Stimulated activated naive CD8-positive, alpha-beta T cell treated with anti-CD3 and anti-CD28 coated beads, Interleukin-15, Interleukin-2, amounts not matched to agents 100 U/mL and 50 U/mL, for 24 hours (primary cell): ENCODE data around the gene GABRB2.
"Not testable (repeated sequence)": the region's sequence is repeated elsewhere in the genome, so short reads cannot be mapped to it uniquely, and the experiment has no call there.

Experiments
- ATAC-seq: fragments of 150-1000 bp; cut with Tn5 transposase; one replicate; pipeline ENCODE4 v1.10.0; 2021
- DNase-seq: peaks from one replicate; pipeline ENCODE4 v3.0.0; 2021

Gene GABRB2

DNA sequence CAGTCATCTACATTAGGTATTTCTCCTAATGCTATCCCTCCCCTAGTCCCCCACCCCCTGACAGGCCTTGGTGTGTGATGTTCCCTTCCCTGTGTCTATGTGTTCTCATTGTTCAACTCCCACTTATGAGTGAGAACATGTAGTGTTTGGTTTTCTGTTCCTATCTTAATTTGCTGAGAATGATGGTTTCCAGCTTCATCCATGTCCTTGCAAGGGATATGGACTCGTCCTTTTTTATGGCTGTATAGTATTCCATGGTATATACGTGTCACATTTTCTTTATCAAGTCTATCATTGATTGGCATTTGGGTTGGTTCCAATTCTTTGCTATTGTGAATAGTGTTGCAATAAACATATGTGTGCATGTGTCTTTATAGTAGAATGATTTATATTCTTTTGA is 249.1 kb downstream of the GABRB2 start:
- DNase-seq = not testable (repeated sequence)

DNA sequence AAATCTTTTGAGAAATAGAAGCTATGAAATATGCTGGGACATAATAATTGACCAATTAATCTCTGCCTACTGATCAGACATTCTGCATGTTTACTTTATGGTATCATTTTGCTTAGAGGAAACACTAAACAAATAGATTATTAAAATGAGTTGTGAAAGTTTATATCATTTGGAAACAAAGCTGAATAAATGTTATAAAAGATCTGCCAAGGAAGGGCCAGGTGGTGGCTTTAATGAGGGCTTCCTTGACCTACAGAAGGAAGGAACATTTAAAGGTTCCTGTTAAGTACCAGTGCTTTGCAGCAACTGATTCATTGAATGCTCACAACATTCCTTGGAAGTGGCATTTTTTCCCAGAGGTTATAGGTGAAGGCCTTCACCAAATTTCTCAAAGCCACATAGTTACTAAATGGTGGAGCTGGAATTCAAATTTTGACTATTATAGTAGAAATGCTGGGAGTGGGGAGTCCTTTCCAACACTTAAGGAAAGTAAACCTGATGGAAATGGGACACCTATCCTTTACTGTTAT is 250.7 kb downstream of the GABRB2 start:
- DNase-seq (no peak), ATAC-seq (no peak)

More for the DNA sequence above, 249.1 kb downstream of the GABRB2 start:
- not testable (repeated sequence) for ATAC-seq

DNA sequence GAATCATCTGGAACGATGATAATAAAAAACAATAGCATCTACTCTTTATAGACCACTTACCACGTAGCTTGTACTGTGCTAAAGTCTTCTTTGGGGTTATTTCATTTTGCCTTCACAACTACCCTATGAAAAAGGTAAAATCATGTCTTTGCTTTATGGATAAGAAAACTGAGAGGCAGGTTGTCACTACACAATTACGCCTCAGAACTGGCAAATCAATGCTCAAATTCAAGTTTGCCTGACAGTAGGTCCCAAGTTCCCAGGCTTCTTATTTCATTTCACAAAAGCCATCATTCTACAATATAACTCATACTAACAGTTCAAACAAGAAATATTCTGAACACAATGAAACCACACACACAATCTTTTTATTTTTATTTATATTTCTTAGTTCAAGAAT is 258.5 kb downstream of the GABRB2 start:
- ATAC-seq = no peak
- no peak for DNase-seq

DNA sequence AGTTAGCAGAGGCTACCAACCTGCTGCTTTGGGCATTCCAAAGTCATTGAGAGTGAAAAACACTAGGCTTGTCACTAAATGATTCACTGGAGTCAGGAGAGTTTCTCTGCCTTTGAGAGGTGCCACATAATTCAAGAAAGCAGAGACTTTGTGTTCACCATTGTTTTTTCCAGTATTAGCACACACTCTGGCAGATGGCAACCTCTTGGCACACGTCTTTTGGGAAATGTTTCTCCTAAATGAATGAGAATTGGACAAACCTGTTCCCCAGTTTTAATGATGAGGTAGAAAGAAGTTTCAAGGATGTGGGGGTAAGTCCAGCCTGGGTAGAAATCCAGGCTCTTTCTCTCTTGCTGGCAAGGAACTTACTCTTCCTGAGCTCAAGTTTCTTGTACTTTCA is 259.1 kb downstream of the GABRB2 start:
- no peak for DNase-seq
- no peak for ATAC-seq

DNA sequence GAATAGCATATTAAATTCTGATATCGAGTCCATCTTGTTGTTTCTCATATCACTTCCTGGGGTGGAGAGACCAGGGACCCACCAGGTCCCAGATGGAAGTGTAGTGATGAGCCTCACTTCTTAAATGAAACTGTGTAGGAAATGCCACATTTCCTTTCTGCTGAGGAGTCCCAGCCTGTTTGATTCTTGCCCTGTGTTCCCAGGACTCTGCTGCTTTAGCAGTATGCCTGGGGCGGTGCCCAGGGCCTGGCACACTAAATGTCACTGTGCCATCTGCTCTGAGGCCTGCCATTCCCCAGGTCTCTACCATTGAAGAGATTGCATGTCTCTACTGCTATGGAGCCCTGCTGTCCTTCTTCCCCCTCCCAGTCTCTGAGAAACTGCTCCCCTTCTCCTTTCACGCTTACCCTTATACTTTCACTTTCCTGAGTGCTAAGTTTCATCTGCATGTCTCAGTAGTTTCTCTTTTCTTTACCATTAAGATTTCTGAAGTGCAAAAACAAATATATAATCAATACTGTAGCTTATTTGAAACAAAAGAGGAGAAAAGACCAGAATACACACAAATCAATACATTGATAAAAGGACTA is 260.4 kb downstream of the GABRB2 start:
- DNase-seq = no peak
- ATAC-seq = no peak

DNA sequence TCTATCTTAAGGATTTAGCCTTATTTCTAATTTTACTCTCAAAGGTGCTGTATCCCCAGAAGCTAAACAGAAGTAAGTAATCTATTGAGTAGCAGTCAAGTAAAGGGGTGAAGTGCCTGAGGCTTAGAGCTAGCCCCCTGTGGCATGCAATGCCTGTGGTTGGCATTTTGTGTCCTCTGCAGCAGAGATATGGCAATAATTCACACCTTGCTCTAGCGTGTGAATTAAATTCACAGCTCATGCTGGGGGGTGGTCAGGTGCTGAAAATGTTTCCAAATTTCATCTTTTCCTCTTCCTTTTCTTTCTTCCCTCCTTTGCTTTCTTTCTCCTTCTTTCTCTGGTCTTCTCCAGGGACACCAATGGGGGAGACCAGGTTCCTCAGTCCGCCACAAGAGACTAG is 262.1 kb downstream of the GABRB2 start:
- no peak for DNase-seq
- no peak for ATAC-seq

DNA sequence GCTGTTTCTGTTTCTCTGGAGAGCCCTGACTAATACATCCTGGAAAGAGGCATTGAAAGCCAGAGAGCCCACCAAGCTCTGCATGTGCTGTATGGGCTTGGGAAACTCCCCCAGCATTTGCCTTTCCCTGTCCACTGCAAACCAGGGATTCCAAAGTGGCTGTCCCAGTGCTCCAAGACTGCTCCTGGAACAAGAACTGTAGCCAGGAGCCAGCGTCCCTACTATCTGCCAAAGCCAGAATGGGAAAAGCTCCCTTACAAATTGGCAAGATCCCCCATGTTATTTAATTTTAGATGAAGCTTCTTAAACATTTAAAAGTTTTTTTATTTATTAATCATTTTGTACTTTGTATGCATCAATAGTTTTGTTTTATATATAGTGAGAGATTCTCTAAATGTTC is 263.2 kb downstream of the GABRB2 start:
- DNase-seq = no peak
- no peak for ATAC-seq

DNA sequence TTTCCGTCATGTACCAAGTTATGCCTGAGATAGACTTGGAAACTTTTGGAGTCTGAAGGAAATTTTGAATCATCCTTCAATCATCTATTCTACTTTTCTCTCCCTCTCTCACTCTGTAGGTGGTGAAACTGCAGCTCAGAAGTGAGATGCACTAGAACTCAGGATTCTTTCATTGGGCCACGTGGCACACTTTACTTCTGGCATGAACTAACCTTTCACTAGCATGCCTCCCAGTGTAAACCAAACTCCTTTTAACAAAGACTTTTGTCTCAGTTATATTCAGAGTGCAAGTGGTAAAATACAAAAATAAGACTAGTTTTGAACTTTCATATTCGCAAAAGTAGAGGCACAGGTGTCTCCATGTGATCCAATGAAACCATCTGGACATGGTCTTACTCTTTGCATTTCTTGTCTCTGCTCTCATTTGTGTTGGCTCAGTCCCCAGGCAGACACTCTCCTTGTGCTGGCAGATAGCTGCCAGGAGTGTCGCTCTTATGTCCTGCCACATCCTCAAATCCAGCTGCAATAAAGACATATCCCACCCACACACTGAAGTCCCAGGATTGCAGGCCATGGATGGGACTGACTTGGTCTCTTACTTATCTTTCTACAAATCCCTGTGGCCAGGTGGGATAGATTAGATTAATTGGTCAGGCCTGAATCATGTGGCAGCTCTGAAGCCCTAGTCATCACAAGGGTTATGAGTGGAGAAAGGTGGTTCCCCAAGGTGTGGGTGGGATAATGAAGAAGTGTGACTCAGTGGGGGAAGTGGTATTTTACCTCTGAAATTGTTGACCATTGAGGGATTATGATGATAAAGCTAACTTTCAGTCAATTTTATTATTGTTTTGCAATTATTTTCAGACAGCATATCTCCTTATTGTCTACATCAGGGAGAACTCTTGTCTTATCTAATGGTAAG is 267.5 kb downstream of the GABRB2 start:
- no peak for DNase-seq
- ATAC-seq = no peak

DNA sequence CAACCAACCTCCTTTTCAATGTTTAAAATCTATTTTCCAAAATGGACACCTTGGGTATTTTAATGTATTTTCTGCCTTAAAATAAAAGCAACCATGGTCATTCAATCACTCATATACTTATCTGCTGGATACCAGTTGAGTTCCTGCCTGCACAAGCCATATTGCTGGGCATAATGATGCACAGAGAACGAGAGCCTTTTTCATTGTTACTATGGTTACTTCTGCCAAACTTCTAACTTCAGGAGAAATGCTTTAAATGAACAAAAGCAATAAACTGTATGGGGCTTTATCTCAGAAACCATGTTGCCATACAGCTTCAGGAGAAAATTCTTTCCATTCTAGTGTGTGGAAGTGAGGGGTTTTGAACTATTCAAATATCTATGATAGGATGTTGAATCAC is 269.5 kb downstream of the GABRB2 start:
- ATAC-seq = no peak

DNA sequence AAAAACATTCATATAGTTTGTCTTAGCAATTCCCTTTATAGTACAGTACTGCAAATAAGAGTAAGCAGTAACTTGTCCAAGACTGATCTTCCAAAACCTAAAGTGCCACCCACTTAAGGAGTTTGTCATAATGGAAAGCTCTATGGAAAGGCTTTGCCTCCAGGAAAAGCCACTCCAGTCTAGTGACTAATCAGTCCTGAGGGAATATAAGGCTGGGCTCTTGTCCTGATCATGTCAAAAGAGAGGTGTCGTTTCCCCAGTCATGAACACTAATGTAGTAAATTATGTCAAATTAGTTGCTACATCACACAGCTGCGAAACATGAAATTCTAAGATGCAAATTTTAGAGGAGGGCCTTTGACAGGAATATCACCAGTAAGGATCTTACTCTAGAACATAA is 271.6 kb downstream of the GABRB2 start:
- no peak for DNase-seq
- no peak for ATAC-seq

More for the DNA sequence above, 269.5 kb downstream of the GABRB2 start:
- no peak for DNase-seq

DNA sequence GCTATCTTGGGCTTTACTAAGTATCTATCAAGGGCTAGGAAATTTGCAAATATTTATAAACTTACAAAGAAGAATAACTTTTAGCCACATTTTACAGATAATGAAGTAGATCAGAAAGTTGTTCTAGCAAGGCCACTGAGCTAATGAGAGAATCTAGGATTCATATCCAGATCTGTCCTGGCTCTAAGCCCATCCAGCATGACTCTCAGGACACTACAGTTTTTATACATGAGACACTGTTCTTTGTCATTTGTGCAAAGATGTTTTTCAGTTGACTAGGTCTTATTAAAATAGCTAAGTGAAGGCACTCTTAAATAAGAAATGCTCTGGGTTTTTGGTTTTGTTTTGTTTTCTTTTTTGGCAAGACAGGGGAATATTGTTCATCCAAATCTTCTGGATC is 273.1 kb downstream of the GABRB2 start:
- no peak for DNase-seq

DNA sequence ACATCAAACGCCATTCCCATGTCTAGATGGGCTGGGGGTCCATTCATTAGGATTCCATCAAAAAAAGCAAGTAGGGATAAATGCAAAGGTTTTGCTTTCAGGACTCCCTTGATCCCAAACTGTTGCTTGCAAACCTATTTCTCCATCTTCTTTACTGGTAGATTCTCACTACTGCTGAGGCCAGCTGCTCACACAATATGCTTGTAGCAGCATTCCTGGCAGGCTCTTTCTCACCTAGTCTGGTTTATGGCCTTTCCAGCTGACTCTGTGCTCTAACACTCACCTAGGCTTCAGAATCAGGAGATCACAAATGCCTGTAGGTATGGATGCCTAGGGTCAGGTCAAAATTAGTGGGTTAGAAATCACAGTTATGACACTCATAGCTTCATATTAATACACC is 274.7 kb downstream of the GABRB2 start:
- no peak for DNase-seq

More for the DNA sequence above, 273.1 kb downstream of the GABRB2 start:
- ATAC-seq = no peak

DNA sequence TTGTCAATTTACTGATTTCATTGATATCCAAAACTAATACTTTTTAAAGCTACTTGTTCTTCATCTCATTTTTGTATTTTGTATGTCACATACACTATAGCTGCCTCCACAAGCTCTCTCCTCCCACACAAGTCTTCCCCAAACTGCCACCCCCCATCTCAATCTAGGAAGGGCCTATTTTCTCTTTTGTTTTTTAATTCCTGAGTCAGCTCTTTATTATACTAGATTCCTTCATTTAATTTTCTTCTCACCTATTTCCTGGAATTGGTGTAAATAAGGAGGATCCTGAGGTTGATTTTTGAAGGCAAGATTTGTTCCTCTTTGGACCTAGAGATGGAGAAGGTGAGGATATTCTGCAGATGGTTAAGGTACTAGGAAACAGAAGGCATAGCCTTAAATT is 277.4 kb downstream of the GABRB2 start:
- DNase-seq = no peak
- ATAC-seq = no peak

More for the DNA sequence above, 274.7 kb downstream of the GABRB2 start:
- ATAC-seq = no peak

DNA sequence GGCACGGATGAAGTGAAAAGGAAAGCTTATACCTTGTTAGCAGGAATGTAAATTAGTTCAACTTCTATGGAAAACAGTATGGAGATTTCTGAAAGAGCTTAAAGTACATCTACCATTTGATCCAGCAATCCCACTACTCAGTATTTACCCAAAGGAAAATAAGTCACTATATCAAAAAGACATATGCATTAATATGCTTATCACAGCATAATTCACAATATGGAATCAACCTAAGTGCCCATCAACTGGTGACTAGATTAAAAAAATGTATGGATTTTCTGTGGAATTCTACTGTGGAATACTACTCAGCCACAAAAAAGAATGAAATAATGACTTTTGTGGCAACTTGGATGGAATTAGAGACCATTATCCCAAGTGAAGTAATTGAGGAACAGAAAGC is 279.6 kb downstream of the GABRB2 start:
- no peak for DNase-seq
- no peak for ATAC-seq

DNA sequence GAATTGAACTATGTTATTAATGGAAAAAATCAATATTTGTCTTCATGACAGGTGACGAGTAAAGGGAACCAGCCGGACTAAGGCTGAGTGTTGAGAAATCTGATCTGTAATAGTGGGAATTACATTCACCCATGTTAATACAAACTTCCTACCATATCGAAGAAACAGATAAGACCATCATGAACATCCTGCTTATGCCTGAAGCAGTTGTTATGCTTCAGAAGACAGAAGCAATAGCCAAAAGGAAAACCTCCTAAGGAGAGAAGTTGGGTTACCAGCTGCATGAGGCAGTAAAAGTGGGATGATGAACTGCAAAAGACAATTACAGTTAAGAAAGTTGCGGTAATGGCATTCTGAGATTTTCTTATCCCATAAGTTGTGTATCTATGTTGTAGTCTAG is 281.5 kb downstream of the GABRB2 start:
- DNase-seq = no peak
- ATAC-seq = no peak

DNA sequence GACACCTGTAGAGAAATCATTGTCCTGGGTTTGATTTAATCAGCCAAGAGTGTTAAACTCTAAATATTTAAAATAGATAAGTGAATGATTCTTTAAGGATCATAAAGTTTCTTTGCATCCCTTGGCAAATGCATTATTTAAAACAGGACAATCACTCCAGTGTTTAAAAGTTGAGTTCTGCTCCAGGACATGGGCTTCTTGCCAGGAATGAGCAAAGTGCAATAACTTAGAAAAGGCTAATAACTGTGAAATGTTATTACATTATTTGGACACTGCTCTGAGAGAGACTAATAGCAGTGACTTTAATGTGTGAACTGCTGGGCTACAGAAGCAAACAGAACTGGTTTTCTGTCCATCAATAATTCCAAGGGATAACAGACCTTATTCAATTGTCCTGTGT is 283.3 kb downstream of the GABRB2 start:
- DNase-seq (no peak), ATAC-seq (no peak)

DNA sequence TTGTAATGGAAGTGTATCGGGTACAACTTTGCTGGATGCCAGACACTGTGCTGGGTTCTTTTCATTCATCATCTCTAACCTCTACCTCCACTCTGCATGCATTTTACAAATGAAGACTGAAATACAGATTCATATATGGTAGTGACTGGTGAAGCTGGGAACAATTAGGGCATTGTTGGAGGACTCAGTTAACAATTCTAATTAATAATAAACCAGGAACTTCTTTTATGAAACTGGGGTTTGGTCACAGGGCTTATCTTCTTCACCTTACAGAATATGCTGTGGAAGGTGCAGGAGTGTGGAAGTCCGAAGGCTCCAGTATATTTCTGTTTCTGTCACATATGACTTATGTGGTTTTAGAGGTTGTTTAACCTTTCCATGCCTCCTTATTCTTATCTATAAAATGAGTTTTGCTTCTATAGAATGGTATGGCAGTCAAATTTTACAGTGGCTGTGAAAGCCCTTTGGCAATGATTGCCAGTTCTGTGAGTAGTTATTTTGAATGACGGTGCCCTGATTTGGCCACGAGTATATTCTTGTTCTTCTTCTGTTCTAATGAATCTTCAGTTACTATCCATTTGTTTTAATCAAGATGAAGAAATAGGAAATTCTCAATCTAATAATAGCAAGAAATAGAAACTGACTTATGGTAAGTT is 284.7 kb downstream of the GABRB2 start:
- DNase-seq = no peak

DNA sequence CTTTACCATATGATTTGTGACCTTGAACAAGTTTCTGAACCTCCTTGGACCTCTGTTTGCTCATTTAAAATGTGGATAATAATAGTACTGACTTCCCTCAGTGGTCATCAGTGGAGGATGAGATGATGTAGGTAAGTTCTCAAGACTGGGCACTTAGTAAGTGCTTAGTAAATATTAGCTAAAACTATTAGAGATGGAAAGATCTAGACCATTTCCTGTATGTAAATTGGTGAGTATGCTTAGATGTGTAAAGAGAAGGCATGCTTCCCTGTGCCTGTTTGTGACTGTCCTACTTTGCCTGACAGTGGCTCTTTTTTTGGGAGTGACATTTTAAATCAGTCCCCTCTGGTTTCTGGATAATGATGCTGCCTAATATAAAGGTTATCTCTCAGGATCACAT is 288.1 kb downstream of the GABRB2 start:
- DNase-seq (no peak), ATAC-seq (no peak)

More for the DNA sequence above, 284.7 kb downstream of the GABRB2 start:
- ATAC-seq = no peak

DNA sequence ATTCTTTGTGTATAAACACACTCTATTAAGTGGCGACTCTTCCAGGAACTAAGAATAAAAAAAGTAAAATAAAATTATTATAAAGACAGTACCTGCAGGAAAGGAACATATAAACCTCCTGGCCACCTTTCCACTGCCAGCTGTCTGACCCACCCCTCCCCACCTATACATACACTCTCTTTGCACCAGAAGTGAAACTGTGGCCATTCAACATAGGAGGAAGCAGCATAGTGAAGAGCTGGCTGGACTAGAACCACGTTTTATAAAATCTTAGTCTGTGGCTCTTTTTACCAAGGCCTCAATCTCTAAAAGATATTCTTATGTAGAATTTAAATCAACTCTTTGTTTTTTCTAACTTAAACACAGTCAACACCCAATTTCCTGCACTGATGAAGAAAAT is 289.6 kb downstream of the GABRB2 start:
- DNase-seq = no peak
- no peak for ATAC-seq

DNA sequence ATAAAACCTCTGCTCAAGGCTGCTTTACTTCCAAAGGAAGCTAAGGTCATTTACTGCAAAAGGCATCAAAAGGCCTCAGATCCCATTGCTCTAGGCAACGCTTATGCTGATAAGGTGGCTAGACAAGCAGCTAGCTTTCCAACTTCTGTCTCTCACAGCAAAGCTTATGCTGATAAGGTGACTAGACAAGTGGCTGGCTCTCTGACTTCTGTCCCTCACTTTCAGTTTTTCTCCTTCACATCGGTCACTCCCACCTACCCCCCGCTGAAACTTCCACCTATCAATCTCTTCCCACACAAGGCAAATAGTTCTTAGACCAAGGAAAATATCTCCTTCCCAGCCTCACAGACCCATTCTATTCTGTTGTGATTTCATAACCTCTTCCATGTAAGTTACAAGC is 293.6 kb downstream of the GABRB2 start:
- not testable (repeated sequence) for ATAC-seq, DNase-seq

DNA sequence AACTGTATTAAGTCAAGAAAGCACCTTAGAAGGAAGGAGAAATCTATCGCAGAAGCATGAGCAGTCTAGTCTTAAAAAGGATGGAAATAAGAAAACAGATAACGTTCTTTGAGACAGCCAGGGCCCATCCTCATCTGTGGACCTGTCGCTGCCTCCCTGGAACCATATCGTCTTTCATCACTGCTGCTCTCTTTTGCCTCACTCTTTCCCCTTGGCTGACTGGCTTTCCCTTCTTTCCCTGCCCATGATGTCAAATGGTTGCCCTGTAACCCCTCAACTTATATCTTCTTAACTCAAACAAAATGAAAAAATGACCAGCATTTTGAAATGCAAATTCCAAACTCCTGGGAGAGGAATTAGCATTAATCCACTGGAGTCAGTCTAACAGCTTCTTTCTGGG is 299.8 kb downstream of the GABRB2 start:
- no peak for ATAC-seq
- no peak for DNase-seq

DNA sequence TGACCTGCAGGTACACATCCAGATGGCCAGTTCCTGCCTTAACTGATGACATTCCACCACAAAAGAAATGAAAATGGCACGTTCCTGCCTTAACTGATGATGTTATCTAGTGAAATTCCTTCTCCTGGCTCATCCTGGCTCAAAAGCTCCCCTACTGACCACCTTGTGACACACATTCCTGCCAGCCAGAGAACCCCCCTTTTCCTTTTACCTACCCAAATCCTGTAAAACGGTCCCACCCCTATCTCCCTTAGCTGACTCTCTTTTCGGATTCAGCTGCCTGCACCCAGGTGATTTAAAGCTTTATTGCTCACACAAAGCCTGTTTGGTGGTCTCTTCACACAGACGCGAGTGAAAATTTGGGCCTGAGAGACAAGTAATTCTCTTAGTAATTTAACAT is 300.7 kb downstream of the GABRB2 start:
- not testable (repeated sequence) for DNase-seq, ATAC-seq
